GM12878 (cell line): ENCODE data around the gene BRD1. TPM values are rescaled to one million over a fixed set of nuclear protein-coding genes. Genes with fewer than 3 reads are reported as not detected.

ENCODE experiments used
- CHD1 ChIP-seq: IDR thresholded peaks from 2 replicates; pipeline ENCODE4 v1.6.1; 2012; ENCODE audit warnings: low read depth, low read length, improper control_type of control experiment
- EZH2 ChIP-seq: IDR thresholded peaks from 2 replicates; pipeline ENCODE4 v1.6.1; 2012; ENCODE audit warnings: low read depth, mild to moderate bottlenecking, control low read depth, inconsistent platforms, low read length, borderline replicate concordance; ENCODE audit not compliant: control insufficient read depth
- GATAD2B ChIP-seq: fragments of 450-650 bp; conservative IDR thresholded peaks from 2 replicates; pipeline ENCODE4 v1.6.1; 2017; ENCODE audit warnings: low read depth, mild to moderate bottlenecking, moderate library complexity
- HDAC2 ChIP-seq: fragments of 200-600 bp; sonication (generic); IDR thresholded peaks from 2 replicates; pipeline ENCODE4 v1.6.1; 2017
- HDGF ChIP-seq: fragments of 450-650 bp; IDR thresholded peaks from 2 replicates; pipeline ENCODE4 v1.6.1; 2016; ENCODE audit warnings: antibody characterized with exemption
- JUNB ChIP-seq: IDR thresholded peaks from 2 replicates; pipeline ENCODE4 v1.6.1; 2016; ENCODE audit warnings: antibody characterized with exemption, mild to moderate bottlenecking
- MEF2A ChIP-seq: IDR thresholded peaks from 2 replicates; pipeline ENCODE4 v1.6.1; 2011; ENCODE audit warnings: low read depth, mild to moderate bottlenecking, low read length, moderate library complexity; ENCODE audit not compliant: insufficient read depth
- MXI1 ChIP-seq: fragments of 150-350 bp; IDR thresholded peaks from 2 replicates; pipeline ENCODE4 v1.6.1; 2011; ENCODE audit warnings: low read depth, mild to moderate bottlenecking, inconsistent platforms, low read length, improper control_type of control experiment
- NR2C1 ChIP-seq: fragments of 450-650 bp; IDR thresholded peaks from 2 replicates; pipeline ENCODE4 v1.6.1; 2017; ENCODE audit warnings: antibody characterized with exemption, mild to moderate bottlenecking, moderate library complexity
- PAX8 ChIP-seq: fragments of 450-650 bp; IDR thresholded peaks from 2 replicates; pipeline ENCODE4 v1.6.1; 2017; ENCODE audit warnings: mild to moderate bottlenecking, moderate library complexity
- PML ChIP-seq: IDR thresholded peaks from 2 replicates; pipeline ENCODE4 v1.6.1; 2012; ENCODE audit warnings: low read length, inconsistent platforms
- POLR2AphosphoS2 ChIP-seq: IDR thresholded peaks from 2 replicates; pipeline ENCODE4 v1.6.1; 2011; ENCODE audit warnings: low read depth, mild to moderate bottlenecking, low read length, improper control_type of control experiment, moderate library complexity
- POLR2AphosphoS5 ChIP-seq: IDR thresholded peaks from 2 replicates; pipeline ENCODE4 v1.6.1; 2011; ENCODE audit warnings: mild to moderate bottlenecking, low read length, inconsistent platforms
- RBBP5 ChIP-seq: fragments of 200-600 bp; sonication (generic); conservative IDR thresholded peaks from 2 replicates; pipeline ENCODE4 v1.6.1; 2016
- SP1 ChIP-seq: IDR thresholded peaks from one replicate; pipeline ENCODE4 v1.6.1; 2011; ENCODE audit warnings: low read depth, low read length
- SREBF2 ChIP-seq: IDR thresholded peaks from 2 replicates; pipeline ENCODE4 v1.6.1; 2012; ENCODE audit warnings: mild to moderate bottlenecking, low read length
- TBL1XR1 ChIP-seq: IDR thresholded peaks from 2 replicates; pipeline ENCODE4 v1.6.1; 2012; ENCODE audit warnings: low read depth, low read length, improper control_type of control experiment
- YBX1 ChIP-seq: fragments of 450-650 bp; IDR thresholded peaks from 2 replicates; pipeline ENCODE4 v1.6.1; 2016; ENCODE audit warnings: antibody characterized with exemption
- ZNF384 ChIP-seq: IDR thresholded peaks from 2 replicates; pipeline ENCODE4 v1.6.1; 2012; ENCODE audit warnings: low read depth, mild to moderate bottlenecking, low read length, improper control_type of control experiment, borderline replicate concordance
- polyA plus RNA-seq, 11 experiments: library from polyadenylated mRNA; depleted of rRNA in 4 of 11; unstranded in 6 of 11; stranded (reverse) in 5 of 11; fragments of >200 nt; fragmentation: Nextera tagmentation in 4 of 11; fragmentation: Illumina TruSeq in 1 of 11; extraction: Ambion mirVana in 4 of 11; extraction: Trizol in 1 of 11; gene quantifications; 1 replicate in 1 of 11; 2 replicates in 10 of 11; pipeline versions ENCODE4 v1.2.1 to v1.2.3, GENCODE V29; 2011 to 2016; ENCODE audit warnings: inconsistent platforms in 2 of 11, missing spikeins in 2 of 11, low read depth in 1 of 11
- total RNA-seq, 4 experiments: library from RNA; depleted of rRNA in 3 of 4; stranded (reverse); fragments of >200 nt in 3 of 4; fragmentation: Illumina TruSeq in 1 of 4; extraction: Trizol in 1 of 4; gene quantifications; 2 replicates each; pipeline versions ENCODE4 v1.2.1 to v1.2.3, GENCODE V29; 2013 to 2021
- TF ChIP-seq, protein P1 (sequence below): IDR thresholded peaks from 2 replicates; pipeline ENCODE4 v1.6.1; 2012; ENCODE audit warnings: mild to moderate bottlenecking, low read depth, low read length
- TF ChIP-seq, protein P2 (sequence below): fragments of 450-650 bp; IDR thresholded peaks from 2 replicates; pipeline ENCODE4 v1.6.1; 2017; ENCODE audit warnings: mild to moderate bottlenecking, moderate library complexity

Gene BRD1
- total and polyA plus RNA-seq, 10 of the 15 experiments (the other 5 are each of a cell fraction or from before 2014, with no cell fraction given) = 0.90 to 26.4 (median 7.1) TPM

DNA sequence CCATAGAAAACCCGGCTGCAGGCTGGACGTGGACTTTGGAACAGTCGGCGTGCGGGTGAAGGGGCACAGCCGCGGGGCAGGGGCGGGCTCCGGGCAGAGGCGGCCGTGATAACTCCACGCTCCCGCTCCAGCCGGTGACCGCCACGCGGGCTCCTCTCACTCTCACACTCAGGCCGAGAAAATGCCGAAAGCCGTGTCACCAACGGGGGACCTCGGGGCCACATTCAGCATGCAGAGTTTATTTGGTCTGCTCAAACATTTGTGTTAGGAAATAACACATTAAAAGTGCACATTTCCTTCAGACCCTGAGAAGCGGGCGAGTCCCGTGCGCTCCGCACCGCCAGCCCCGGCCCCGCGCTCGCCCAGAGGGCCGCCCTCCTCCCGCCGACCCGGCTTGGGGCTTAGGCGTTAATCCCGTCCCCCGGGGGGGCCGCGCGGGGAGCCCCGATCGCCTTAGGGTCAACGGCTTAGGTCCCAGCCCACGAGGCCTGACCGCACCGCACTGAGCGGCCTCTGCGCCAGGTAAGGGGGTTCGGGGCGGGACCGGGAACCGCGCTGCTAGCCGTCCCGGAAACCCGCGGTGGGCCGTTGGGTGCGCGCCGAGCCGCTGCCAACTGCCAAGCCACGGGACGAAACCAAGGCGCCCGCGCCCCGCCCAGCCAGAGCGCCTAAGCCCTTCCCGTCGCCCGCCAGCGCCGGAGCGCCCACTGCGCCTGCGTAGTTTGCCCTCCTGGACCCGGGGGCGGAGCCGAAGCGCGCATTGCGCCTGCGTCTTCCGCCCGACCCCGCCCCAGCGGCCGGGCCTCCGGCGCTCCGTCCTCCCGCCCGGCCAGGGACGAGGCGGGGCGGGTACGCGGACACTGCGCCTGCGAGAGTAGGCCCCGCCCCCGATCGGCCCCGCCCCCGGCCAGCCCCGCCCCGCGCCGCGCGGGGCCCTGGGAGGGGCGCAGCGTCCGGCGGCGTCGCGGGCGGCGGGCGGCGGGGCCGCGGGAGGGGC is 25.5 kb upstream of the BRD1 start, which contains the start of gene ZBED4 (continued):
- TF ChIP-seq GATAD2B = peak; percentile 97
- no peak for TF ChIP-seq YBX1
- no peak for TF ChIP-seq POLR2AphosphoS2
- TF ChIP-seq PAX8 = no peak
- TF ChIP-seq CHD1 = no peak
- TF ChIP-seq MEF2A = no peak
- no peak for TF ChIP-seq HDGF
- peak; percentile 79 for TF ChIP-seq MXI1
- TF ChIP-seq, protein P1, sequence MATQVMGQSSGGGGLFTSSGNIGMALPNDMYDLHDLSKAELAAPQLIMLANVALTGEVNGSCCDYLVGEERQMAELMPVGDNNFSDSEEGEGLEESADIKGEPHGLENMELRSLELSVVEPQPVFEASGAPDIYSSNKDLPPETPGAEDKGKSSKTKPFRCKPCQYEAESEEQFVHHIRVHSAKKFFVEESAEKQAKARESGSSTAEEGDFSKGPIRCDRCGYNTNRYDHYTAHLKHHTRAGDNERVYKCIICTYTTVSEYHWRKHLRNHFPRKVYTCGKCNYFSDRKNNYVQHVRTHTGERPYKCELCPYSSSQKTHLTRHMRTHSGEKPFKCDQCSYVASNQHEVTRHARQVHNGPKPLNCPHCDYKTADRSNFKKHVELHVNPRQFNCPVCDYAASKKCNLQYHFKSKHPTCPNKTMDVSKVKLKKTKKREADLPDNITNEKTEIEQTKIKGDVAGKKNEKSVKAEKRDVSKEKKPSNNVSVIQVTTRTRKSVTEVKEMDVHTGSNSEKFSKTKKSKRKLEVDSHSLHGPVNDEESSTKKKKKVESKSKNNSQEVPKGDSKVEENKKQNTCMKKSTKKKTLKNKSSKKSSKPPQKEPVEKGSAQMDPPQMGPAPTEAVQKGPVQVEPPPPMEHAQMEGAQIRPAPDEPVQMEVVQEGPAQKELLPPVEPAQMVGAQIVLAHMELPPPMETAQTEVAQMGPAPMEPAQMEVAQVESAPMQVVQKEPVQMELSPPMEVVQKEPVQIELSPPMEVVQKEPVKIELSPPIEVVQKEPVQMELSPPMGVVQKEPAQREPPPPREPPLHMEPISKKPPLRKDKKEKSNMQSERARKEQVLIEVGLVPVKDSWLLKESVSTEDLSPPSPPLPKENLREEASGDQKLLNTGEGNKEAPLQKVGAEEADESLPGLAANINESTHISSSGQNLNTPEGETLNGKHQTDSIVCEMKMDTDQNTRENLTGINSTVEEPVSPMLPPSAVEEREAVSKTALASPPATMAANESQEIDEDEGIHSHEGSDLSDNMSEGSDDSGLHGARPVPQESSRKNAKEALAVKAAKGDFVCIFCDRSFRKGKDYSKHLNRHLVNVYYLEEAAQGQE = no peak
- no peak for TF ChIP-seq EZH2
- TF ChIP-seq PML = no peak
- TF ChIP-seq RBBP5 = no peak
- TF ChIP-seq NR2C1 = no peak
- no peak for TF ChIP-seq ZNF384
- 0 out of 2 replicates have a peak, but pooled peaks have one; percentile 31 for TF ChIP-seq POLR2AphosphoS5
- no peak for TF ChIP-seq JUNB
- TF ChIP-seq, protein P2, sequence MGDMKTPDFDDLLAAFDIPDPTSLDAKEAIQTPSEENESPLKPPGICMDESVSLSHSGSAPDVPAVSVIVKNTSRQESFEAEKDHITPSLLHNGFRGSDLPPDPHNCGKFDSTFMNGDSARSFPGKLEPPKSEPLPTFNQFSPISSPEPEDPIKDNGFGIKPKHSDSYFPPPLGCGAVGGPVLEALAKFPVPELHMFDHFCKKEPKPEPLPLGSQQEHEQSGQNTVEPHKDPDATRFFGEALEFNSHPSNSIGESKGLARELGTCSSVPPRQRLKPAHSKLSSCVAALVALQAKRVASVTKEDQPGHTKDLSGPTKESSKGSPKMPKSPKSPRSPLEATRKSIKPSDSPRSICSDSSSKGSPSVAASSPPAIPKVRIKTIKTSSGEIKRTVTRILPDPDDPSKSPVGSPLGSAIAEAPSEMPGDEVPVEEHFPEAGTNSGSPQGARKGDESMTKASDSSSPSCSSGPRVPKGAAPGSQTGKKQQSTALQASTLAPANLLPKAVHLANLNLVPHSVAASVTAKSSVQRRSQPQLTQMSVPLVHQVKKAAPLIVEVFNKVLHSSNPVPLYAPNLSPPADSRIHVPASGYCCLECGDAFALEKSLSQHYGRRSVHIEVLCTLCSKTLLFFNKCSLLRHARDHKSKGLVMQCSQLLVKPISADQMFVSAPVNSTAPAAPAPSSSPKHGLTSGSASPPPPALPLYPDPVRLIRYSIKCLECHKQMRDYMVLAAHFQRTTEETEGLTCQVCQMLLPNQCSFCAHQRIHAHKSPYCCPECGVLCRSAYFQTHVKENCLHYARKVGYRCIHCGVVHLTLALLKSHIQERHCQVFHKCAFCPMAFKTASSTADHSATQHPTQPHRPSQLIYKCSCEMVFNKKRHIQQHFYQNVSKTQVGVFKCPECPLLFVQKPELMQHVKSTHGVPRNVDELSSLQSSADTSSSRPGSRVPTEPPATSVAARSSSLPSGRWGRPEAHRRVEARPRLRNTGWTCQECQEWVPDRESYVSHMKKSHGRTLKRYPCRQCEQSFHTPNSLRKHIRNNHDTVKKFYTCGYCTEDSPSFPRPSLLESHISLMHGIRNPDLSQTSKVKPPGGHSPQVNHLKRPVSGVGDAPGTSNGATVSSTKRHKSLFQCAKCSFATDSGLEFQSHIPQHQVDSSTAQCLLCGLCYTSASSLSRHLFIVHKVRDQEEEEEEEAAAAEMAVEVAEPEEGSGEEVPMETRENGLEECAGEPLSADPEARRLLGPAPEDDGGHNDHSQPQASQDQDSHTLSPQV = no peak
- no peak for TF ChIP-seq HDAC2
- peak; percentile 61 for TF ChIP-seq SP1
- TF ChIP-seq TBL1XR1 = no peak
- no peak for TF ChIP-seq SREBF2
- TF ChIP-seq, all 136 proteins: peak for 39
